LNCaP clone FGC (cell line): Measurements from ENCODE around the gene KCNIP1.

Experiments used
- DNase-seq: peaks from one replicate; pipeline ENCODE4 v3.0.0-alpha.2; 2011; ENCODE audit warnings: low read depth
- H3K4me3 ChIP-seq: 2 replicates; pipeline ENCODE4 v1.5.1; 2011; ENCODE audit warnings: mild to moderate bottlenecking, low read depth, low read length, control low read depth
- TF ChIP-seq, protein P1 (sequence below): IDR thresholded peaks from 2 replicates; pipeline ENCODE4 v1.5.1; 2012; ENCODE audit warnings: mild to moderate bottlenecking; ENCODE audit not compliant: control insufficient read depth, insufficient read depth; ENCODE audit errors: extremely low read depth

Gene KCNIP1

DNA sequence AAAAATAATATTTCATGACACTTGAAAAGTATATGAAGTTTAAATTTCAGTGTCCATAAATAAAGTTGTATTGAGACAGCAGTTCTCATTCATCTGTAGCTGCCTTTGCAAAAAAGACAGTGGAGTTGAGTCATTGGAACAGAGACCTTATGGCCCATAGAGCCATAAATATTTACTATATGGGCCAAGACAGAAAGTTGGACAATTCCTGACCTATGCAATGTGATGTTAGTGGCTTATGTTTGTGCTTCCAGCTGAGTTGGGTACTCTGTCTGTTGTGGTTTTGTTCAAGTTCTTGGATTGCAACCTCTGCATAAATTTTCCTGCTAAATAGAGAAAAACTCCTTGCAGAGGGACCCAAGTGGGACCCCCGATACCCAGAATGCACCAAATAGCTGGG lies 69.8 kb downstream of the KCNIP1 start:
- DNase-seq, result no peak
- no peak overlapping the region for H3K4me3 ChIP-seq
- TF ChIP-seq, protein P1, sequence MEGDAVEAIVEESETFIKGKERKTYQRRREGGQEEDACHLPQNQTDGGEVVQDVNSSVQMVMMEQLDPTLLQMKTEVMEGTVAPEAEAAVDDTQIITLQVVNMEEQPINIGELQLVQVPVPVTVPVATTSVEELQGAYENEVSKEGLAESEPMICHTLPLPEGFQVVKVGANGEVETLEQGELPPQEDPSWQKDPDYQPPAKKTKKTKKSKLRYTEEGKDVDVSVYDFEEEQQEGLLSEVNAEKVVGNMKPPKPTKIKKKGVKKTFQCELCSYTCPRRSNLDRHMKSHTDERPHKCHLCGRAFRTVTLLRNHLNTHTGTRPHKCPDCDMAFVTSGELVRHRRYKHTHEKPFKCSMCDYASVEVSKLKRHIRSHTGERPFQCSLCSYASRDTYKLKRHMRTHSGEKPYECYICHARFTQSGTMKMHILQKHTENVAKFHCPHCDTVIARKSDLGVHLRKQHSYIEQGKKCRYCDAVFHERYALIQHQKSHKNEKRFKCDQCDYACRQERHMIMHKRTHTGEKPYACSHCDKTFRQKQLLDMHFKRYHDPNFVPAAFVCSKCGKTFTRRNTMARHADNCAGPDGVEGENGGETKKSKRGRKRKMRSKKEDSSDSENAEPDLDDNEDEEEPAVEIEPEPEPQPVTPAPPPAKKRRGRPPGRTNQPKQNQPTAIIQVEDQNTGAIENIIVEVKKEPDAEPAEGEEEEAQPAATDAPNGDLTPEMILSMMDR, result no peak

DNA sequence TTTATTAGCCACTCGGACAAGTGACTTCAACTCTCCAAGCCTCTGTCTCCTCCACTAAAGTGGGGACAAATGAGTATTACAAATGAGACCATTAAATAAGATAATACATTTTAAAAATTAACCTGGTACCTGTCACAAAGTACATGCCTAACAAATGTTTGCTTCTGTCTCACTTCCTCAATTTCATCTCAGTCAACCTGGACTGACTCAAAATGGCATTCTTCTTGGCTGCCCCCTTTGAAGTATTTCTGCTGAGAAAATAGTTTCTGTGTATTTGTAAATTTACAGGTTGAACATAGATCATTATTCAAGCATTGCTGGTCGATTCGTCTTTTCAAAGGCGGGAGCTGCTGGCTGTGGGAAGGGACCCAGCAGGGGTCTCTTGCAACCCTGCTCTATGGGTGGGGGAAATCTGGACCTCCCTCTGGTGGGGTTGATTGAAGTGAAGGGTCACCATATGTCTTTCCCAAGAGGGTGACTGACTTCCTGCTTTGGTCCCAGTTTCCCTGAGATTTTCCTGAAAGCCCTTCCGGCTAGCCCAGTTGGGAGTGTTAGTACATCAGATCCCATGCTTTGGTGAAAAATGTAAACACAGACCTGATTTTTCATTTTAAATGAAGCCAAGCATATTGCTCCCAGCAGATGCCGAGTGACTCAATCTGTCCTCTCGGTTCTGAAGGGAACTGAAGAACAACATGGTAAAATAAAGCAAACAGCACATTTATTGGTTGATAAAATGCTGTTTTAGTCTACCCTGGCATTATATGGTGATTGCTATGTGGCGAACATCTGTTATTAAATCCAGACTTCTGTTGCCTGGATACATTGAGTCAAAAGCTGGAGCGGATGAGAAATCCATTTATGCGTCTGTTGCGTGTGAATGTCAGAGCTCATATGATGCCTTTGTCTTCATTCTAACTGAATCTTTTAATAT lies 73.0 kb downstream of the KCNIP1 start:
- TF ChIP-seq, protein P1, result no peak
- H3K4me3 ChIP-seq, result no peak overlapping the region
- no peak for DNase-seq

DNA sequence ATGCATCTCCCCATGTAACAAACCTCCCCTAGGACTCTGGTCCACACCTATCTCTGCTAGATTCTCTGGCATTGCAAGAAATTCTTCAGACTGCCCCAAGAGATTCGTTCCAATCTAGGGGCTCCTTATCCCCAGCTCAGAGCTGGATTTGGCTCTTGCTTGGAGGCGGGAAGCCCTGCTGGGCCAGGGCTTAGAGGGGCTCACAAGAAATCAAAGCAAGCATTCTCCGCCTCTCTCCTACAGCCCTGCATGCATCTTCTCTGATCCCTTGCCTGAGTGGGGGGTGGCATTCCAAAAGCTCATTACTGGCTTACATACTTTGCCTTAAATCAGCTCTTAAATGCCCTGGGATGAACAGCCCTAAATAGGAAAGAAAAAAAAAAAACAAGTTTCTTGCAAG lies 75.8 kb downstream of the KCNIP1 start:
- no peak for DNase-seq
- H3K4me3 ChIP-seq, result no peak overlapping the region
- TF ChIP-seq, protein P1, result no peak

DNA sequence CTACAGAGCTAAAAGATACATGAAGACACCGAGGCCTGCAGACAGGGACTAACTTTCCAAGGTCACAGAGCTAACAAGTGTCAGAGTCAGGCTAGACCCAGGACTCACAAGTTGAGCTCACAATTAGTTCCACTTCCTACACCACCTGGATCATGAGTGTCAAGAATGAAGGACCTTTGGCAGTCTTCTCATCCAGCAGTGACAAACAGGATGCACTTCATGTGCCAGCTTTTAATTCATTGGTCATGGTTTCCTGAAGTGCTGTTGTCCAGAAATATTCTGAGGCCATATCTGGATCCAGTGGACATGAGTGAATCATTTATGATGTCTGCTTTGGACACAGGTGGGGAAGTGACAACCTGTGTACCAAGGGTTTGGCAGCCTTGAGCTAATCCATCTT lies 77.4 kb downstream of the KCNIP1 start:
- H3K4me3 ChIP-seq, result no peak overlapping the region
- TF ChIP-seq, protein P1, result no peak
- DNase-seq, result no peak

DNA sequence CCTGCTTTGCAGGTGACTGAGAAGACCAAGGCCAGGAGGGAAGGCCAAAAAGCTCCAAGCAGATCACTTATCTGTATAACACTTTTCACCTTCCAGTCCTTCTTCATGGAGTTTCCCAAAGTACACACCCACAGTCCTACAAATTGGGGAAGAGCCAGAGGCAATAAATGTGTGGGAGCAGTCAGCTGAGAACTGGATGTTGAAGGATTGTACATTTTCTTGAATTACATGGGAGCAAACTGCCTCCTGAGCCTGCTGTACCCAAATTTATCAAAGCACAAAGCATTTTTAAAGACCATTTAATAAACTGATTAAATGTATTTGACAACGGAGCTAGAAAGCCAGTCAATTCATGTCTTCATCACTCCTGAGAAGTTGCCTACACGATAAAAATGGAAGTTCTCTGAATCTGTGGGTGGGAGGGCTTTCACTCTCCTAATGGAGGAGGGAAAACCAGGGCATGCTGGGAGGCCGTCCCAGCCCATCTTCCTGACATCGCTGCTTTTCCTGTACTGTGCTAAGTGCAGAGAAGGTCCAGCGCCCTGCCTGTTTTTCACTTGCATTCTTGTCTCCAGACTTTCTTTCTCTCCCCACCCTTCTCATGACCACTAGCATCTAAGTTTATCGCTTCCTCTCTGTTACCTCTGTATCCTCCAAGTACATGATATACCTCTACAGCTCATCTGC lies 79.0 kb downstream of the KCNIP1 start:
- no peak for DNase-seq
- TF ChIP-seq, protein P1, result no peak
- no peak overlapping the region for H3K4me3 ChIP-seq

DNA sequence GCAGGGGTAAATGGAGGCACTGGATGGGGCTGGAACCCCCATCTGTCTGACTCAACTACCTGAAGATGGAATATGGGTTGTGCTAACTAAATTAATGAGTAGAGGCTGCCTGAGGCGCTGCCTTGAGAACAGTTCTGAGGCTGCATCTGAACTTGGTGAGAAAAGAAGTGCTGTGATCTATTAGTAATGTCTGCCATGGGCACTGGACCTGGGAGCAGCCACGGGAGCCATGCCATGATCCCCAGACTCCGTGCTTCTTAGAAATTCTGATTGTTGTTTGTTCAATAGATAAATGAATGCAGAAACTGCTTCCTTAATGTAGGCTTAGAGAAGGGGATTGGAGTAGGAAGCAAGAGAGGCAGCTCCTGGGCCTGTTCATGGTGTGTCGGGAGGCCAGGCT lies 80.2 kb downstream of the KCNIP1 start:
- no peak overlapping the region for H3K4me3 ChIP-seq
- DNase-seq, result no peak
- TF ChIP-seq, protein P1, result no peak
